Left ventricle myocardium inferior (tissue), 1 donor: ENCODE data around the gene SCNN1A. TPM values are rescaled to one million over a fixed set of nuclear protein-coding genes. Genes with fewer than 3 reads are reported as not detected.

Source experiments
- DNase-seq: peaks from one replicate; pipeline ENCODE4 v3.0.0-alpha.2; 2020
- H3K27ac ChIP-seq: fragments of 200-600 bp; replicated peaks from 2 replicates; pipeline ENCODE4 v1.8.0; 2021
- H3K27me3 ChIP-seq: fragments of 200-600 bp; 2 replicates; pipeline ENCODE4 v1.8.0; 2021; ENCODE audit warnings: low read depth
- H3K36me3 ChIP-seq: fragments of 200-600 bp; 2 replicates; pipeline ENCODE4 v1.8.0; 2021
- H3K4me1 ChIP-seq: fragments of 200-600 bp; 2 replicates; pipeline ENCODE4 v1.8.0; 2021
- H3K4me3 ChIP-seq: fragments of 200-600 bp; 2 replicates; pipeline ENCODE4 v1.8.0; 2021; ENCODE audit warnings: mild to moderate bottlenecking, moderate library complexity
- H3K9me3 ChIP-seq: fragments of 200-600 bp; replicated peaks from 2 replicates; pipeline ENCODE4 v1.8.0; 2021
- CTCF ChIP-seq: fragments of 200-600 bp; IDR thresholded peaks from 2 replicates; pipeline ENCODE4 v1.8.0; 2021; ENCODE audit warnings: antibody characterized with exemption, mild to moderate bottlenecking, borderline replicate concordance
- intact Hi-C: fragments of 100-400 bp; cut with micrococcal nuclease; formaldehyde crosslinking; loops from one replicate; pipeline ENCODE4 v1.11.0; 2022
- total RNA-seq: library from RNA; stranded (reverse); fragmentation: NEBNext Ultra II Directional; extraction: Animal tissue kit (Norgen Biotek cat#: 25700); gene quantifications from one replicate; pipeline ENCODE4 v1.2.1, GENCODE V29; 2021
- donor health status: DM: no; HTN: yes; CAD: no; lungs with severe emphysema.

Gene SCNN1A
- total RNA-seq, 1 donor from 2014 or later = 0.22 TPM

- no peaks in the 10 kb centered on the region for H3K9me3 ChIP-seq
- no peak for DNase-seq
- peak overlapping the region; percentile 99 for H3K27ac ChIP-seq
- H3K36me3 ChIP-seq = peaks cover 69% of the 10 kb centered on the region
- H3K4me3 ChIP-seq = no peak overlapping the region
- H3K27me3 ChIP-seq = no peaks in the 10 kb centered on the region
- H3K4me1 ChIP-seq = peaks cover 75% of the 10 kb centered on the region
- intact Hi-C loops = loop anchor here (10.0 kb wide), 1 partner anchor 52 kb away; the partner anchor contains the start of gene LTBR
- no peak for TF ChIP-seq CTCF
Measured at GRCh38 chr12:6332459-6332858, 42.9 kb downstream of the SCNN1A start.

- Histone ChIP-seq H3K4me1 (peaks cover 75% of the 10 kb centered on the region), H3K4me3 (no peak overlapping the region), H3K27ac (peak overlapping the region; percentile 39), H3K27me3 (no peaks in the 10 kb centered on the region), H3K36me3 (peaks cover 69% of the 10 kb centered on the region), H3K9me3 (no peaks in the 10 kb centered on the region)
- no peak for TF ChIP-seq CTCF
- DNase-seq = no peak
- intact Hi-C loops = loop anchor here (10.0 kb wide), 1 partner anchor 54 kb away; the partner anchor contains the start of gene LTBR
Measured at GRCh38 chr12:6330999-6331714, 44.2 kb downstream of the SCNN1A start.

GRCh38 chr12:6330192-6330591 lies 45.2 kb downstream of the SCNN1A start:
- intact Hi-C loops = loop anchor here (10.0 kb wide), 1 partner anchor 55 kb away; the partner anchor contains the start of gene LTBR
- peak overlapping the region; percentile 18 for H3K27ac ChIP-seq
- peaks cover 69% of the 10 kb centered on the region for H3K36me3 ChIP-seq
- DNase-seq = no peak
- peaks cover 75% of the 10 kb centered on the region for H3K4me1 ChIP-seq
- no peak for TF ChIP-seq CTCF
- H3K9me3 ChIP-seq = no peaks in the 10 kb centered on the region
- H3K4me3 ChIP-seq = no peak overlapping the region
- no peaks in the 10 kb centered on the region for H3K27me3 ChIP-seq

- peaks cover 75% of the 10 kb centered on the region for H3K4me1 ChIP-seq
- H3K27ac ChIP-seq = no peak overlapping the region
- no peak for DNase-seq
- H3K27me3 ChIP-seq = no peaks in the 10 kb centered on the region
- no peaks in the 10 kb centered on the region for H3K9me3 ChIP-seq
- peaks cover 69% of the 10 kb centered on the region for H3K36me3 ChIP-seq
- intact Hi-C loops = loop anchor here (10.0 kb wide), 1 partner anchor 55 kb away; the partner anchor contains the start of gene LTBR
- no peak for TF ChIP-seq CTCF
- H3K4me3 ChIP-seq = no peak overlapping the region
Measured at GRCh38 chr12:6329703-6330064, 45.7 kb downstream of the SCNN1A start.

- H3K9me3 ChIP-seq = no peaks in the 10 kb centered on the region
- no peak overlapping the region for H3K4me3 ChIP-seq
- peaks cover 63% of the 10 kb centered on the region for H3K36me3 ChIP-seq
- no peak overlapping the region for H3K27ac ChIP-seq
- no peak for DNase-seq
- intact Hi-C loops = no loop called here
- peaks cover 75% of the 10 kb centered on the region for H3K4me1 ChIP-seq
- no peaks in the 10 kb centered on the region for H3K27me3 ChIP-seq
- no peak for TF ChIP-seq CTCF
Measured at GRCh38 chr12:6328945-6329702, 46.2 kb downstream of the SCNN1A start.
